CD4-positive, alpha-beta T cell treated with Interferon alpha-2 for 1 hour (primary cell): ENCODE results near the gene RIMOC1.
A peak's percentile ranks its signal among the peaks of the same experiment; 100 is the strongest.

Experiments used
- DNase-seq, 2 donors: peaks; one replicate each; pipeline ENCODE4 v3.0.0-alpha.2; 2020 to 2022

The RIMOC1 gene, protein sequence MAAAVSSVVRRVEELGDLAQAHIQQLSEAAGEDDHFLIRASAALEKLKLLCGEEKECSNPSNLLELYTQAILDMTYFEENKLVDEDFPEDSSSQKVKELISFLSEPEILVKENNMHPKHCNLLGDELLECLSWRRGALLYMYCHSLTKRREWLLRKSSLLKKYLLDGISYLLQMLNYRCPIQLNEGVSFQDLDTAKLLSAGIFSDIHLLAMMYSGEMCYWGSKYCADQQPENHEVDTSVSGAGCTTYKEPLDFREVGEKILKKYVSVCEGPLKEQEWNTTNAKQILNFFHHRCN

DNA sequence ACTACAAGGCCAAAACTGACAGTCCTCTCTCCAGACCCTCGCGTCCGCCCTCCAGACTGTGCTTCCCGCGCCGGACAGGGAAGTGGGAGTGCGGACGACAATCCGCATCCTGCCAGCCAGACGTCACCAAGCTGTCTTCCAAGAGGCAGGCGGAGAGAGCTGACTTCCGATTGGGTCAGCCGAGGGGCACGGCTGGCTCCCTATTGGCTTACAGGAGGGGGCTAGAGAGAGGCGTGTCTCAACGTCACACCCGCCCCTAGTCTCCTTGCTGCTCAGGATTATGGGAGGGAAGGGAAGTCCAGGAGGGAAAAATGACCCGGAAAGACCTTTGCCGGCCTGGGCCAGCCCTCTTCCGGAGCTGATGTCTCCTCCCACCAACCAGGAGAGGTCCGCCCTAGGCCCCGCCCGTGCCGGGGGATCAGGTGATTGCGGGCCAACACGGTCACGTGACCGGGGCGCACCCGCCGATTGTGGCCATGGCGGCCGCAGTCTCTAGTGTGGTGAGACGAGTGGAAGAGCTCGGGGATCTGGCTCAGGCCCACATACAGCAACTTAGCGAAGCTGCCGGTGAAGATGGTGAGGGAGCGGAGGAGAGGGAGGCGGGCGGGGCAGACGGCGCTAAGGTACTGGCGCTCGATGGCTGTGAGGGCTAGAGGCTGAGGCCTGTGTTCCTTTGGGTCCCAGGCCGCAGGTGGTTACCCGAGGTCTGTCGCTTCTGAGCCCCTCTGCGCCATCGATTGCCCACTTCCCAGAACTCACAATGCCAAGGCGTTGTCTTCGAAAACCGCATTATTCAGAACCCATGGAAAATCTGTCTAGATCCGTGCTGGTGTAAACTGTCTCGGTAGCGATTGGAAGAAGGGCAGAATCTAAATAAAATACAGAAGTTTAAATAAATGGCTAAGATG is at the start of gene RIMOC1:
RIMOC1 (plus strand) TSS at position 453 of the 908 bp plus-strand sequence; CDS start at position 477, 24 bp downstream.
- DNase-seq = peak; percentile 98

DNA sequence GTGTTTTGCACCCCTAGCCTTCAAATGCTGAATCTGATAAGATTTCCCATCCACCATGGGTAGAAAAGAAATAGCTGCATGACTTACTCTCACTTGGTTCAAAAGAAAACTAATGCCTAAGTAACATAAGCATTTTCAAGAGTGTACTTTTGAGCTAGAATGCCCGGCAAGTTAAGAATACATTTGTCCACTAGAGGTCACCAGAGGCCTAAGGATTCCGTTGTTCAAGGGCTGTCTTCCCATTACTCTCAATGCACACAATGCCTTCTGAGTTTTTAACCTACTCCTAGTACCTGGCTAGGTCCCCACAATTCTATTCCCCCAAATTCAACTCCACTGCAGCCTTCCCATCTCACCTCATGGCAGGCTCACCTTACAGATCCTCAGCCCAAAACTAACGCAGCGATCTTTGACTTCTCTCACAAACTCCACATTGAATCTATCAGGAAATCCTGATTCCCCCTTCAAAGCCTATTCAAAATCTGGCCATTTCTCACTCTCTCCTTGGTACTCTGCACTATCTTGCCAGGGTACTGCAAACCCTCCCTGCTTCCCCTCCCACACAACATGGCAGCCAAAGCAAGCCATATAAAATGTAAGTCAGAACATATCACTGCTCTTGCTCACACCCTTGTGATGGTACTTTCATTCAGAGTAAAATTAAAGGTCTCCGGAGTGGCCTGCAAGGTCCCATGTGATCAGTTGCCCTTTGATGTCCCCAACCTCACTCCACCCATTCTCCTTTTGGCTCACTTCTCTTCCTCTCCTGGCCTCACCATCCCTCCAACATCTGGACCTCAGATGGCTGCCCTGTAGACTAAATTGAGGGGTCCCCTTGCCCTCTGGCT is 47.3 kb upstream of the RIMOC1 start:
- peak; percentile 56 to 81 for DNase-seq

- DNase-seq = no peak
These were observed 46.2 kb upstream of the RIMOC1 start for GRCh38 chr5:41857989-41858388.

DNA sequence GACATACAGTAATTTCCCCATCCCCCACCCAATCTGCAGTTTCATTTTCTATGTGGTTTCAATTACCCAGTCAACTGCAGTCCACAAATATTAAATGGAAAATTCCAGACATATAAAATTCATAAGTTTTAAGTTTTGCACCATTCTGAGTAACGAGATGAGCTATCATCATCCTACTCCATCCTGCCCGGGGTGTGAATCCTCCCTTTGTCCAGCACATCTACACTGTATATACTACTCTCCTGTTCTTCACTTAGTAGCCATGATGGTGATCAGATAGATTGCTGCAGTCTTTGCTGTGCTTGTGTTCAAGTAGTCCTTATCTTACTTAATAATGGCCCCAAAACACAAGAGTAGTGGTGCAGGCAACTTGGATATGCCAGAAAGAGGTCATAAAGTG is 45.3 kb upstream of the RIMOC1 start:
- DNase-seq = no peak

- DNase-seq = no peak
These were observed 40.2 kb upstream of the RIMOC1 start for GRCh38 chr5:41863871-41864486.

DNA sequence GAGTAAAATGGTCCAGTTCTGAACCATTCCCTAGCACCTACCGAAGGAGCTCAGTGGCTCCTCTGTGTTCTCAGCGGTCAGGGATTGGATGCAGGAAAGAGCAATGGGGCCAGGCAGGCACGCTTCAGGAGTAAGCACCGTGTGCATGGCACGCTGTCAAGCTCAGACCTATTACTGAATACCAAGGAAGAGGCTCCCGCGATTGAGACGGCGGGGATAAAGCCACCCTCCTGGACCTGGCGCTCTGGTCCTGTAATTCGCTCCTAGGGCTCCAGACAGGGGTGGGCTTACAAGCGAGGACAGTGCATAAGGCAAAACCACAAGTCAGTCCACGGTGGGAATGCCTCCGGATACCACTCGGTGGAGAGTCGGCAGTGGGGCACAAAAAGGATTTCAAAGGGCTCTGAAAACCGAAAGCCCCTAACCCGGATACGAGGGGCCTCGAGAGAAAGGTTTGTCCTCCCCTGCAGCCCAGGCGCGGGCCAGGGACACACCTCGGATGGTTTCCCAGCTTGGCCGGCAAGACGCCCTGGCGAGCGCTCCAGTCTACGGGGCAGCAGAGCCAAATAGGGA is 34.9 kb upstream of the RIMOC1 start:
- no peak for DNase-seq

GRCh38 chr5:41869724-41870626 is 34.2 kb upstream of the RIMOC1 start, which contains the start of gene OXCT1:
OXCT1 (minus strand) TSS chr5:41870425; CDS start chr5:41870358, 67 bp downstream.
- peak; percentile 93 to 96 for DNase-seq

DNA sequence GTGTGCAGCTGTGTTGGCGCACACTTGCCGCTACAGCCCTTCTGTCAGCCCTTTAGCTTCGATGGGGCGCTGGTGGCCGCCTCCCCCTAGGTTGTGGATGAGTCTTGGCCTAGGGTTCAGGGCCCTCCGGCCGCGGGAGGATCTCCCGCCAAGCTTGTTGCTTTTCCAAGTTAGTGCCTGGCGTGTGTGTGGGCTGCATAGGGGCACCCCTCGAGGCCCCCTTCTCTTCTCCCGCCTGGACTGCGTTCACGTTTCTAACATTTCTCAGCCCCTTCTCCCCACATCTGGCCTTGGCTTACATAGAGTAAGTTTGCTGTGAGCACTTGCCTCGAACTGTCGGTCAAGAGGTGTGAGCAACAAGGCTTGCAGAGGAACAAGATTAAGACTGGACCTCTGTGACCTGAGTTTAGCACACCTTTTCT is 33.5 kb upstream of the RIMOC1 start:
- DNase-seq = no peak

GRCh38 chr5:41871852-41872251 is 32.3 kb upstream of the RIMOC1 start:
- DNase-seq = no peak

DNA sequence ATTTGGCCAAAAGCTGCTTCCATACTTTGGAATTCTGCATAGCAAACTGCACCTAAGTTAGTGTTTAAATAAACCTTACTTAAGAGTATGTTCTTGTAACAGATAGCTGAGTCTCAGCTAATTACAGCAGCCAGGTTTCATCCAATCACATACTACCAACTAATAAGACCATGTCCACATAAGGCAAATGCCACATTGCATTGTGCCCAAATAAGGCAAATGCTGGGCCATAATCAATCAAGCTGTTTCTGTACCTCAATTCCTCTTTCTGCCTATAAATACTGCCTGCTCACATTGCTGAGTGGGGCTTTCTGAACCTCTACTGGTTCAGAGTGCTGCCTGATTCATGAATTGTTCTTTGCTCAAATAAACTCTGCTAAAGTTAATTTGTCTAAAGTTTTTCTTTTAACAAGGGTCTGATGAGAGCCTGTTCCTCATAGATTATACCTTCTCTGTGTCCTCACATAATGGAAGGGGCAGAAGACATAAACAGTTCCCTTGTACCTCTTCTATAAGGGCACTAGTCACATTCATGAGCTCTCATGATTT is 29.6 kb upstream of the RIMOC1 start:
- DNase-seq = no peak

- no peak for DNase-seq
These were observed 29.0 kb upstream of the RIMOC1 start for GRCh38 chr5:41875121-41875520.

DNA sequence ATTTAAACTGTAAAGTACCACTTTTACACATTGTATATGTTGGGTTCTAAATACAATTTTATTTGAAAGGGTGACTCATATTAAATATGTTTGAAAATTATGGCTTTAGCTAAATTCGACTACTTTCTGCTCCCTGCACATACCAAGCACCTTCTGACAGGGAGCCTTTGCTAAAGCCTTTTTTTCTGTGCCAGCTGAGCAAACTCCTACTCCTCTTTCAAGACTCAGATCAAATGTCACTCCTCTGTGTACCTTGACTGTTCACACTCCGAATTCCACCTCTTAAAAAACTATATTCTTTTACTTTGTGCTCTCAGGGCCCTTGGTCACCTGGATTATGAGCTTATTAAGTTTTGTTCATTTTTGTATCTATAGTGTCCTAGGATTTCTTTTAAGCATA is 27.5 kb upstream of the RIMOC1 start:
- DNase-seq = no peak

DNA sequence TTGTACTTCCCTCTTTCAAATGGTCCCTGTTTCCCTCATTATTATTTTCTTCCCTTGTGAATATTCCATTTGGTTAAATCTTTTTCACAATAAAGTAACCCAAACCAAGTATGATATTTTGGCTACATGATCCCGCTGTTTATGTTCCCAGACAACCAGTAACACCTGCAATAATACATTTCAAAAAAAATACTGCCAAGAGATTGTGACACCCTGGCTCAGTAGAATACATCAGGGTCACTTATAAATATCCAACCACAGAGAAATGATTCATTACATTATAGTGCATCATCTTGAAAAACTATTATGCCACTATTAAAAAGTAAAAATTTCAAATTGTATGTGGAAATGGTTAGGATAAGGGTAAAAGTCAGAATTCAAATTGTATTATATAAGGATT is 26.7 kb upstream of the RIMOC1 start:
- no peak for DNase-seq

DNA sequence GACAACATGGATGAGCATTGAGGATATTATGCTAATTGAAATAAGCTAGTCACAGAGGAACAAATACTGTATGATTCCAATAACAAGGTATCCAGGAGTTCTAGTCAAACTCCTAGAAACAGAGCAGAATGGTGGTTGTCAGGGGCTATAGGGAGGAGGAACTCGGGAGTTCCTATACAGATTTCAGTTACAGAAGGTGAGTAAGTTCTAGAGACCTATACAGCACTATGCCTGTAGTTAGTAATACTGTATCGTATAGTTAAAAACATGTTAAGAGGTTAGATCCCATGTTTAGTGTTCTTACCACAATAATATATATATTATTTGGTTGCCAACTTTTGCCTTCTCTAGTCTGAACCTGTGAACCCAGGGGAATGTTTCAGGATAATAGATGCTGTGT is 26.0 kb upstream of the RIMOC1 start:
- DNase-seq = no peak

DNA sequence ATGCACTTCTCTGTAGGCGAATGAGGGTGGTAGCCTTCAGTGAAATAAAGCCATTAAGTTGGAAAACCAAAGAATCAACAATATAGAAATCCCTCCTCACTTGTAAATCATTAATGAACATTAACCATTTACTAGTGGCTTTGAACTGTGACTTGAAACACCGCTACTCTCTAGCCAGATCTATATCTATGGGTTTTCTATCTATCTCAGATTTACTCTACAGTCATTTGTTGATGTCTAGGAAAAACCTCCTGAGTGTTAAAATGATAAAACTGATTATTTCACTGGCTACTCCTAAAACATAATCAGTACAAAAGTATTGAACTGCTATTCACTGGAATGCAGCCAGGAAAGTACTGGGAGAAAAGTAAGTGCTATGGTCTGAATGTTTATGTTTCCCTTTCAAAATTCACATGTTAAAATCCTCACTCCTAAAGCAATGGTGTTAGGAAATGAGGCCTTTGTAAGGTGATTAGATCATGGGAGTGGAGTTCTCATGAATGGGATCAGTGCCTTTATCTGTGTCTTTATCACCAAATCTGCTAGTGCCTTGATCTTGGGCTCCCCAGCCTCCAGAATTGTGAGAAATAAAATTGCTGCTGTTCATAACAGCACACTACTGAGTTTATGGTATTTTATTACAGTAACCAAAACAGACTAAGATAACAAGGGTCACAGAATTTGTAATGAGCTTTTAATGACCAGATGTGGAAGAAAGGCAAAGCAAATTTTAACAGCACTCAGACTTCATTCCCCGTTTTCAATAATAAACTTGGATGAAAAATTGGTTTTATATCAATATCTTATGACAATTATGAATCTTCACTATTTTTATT is 25.3 kb upstream of the RIMOC1 start:
- DNase-seq = no peak

DNA sequence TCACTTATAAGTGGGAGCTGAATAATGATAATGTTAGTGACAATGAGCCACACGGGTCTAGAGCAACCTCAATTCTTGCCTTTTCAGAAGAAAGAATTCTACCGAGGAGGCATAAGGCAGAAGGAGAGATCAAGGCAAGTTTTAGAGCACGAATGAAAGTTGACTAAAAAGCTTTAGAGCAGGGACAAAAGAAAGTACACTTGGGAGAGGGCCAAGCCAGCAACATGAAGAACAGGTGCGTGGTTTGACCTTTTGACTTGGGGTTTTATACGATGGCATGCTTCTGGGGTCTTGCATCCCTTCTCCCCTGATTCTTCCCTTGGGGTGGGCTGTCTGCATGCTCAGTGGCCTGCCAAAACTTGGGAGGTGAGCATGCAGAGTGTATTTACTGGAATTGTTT is 21.4 kb upstream of the RIMOC1 start:
- DNase-seq = no peak

DNA sequence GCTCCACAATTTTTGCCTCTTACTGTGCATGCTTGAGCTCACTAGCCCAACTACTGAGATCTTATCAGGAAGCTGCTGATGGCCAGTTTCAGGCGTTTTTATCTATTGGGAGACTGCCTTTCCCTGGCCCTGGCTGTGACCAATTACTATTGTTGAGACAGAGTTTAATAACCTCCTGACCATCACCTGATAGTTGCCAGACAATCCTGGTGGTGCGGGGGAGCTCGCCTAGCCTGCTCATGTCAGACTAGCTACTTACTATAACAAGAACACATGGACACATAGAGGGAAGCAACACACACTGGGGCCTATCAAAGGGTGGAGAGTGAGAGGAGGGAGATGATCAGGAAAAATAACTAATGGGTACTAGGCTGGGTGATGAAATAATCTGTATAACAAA is 20.9 kb upstream of the RIMOC1 start:
- no peak for DNase-seq

DNA sequence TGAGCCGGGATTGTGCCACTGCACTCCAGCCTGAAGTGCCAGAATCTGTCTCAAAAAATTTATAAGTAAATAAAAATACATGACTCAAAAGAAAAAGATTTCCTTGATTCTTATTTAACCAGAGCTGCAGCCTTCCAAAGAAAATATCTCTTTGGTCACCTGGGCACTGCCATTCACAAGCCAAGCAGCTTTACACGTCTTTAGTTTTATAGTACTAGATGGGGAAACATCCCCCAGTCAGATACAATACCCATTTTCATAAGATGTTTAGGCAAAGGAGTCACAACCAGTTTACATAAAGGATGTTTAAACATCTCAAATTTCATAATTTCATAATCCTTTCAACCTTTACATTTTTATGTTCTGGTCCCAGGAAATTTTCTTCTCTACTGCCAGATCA is 20.2 kb upstream of the RIMOC1 start:
- no peak for DNase-seq

- DNase-seq = no peak
These were observed 18.9 kb upstream of the RIMOC1 start for GRCh38 chr5:41885286-41885685.
